ENCODE data around the gene TMTC1. TPM values are rescaled to one million over a fixed set of nuclear protein-coding genes. Genes with fewer than 3 reads are reported as not detected.

Gene TMTC1
- total and polyA plus RNA-seq, 9 of the 15 experiments (the other 6 are each of a cell fraction or from before 2014, with no cell fraction given), result under 0.01 to 0.18 (median 0.06) TPM; not detected in 2

- Histone ChIP-seq H3K79me2 (ENCODE audit: control insufficient read depth, insufficient read depth, low read length) (no peaks in the 10 kb centered on the region), H3K9me3 (replicated peaks; ENCODE audit: control insufficient read depth, insufficient read depth, low read depth, low read length) (no peaks in the 10 kb centered on the region), H4K20me1 (replicated peaks; ENCODE audit: control insufficient read depth, insufficient read depth, low read length) (no peaks in the 10 kb centered on the region), H3K9me1 (ENCODE audit: control insufficient read depth, insufficient read depth, low read length) (no peaks in the 10 kb centered on the region), H3K4me2 (ENCODE audit: insufficient read depth, low read length) (no peak overlapping the region), H3K4me3 (no peak overlapping the region), H2AFZ (ENCODE audit: low read depth, low read length) (no peak overlapping the region), H3K27ac (ENCODE audit: extremely low read depth, low read depth, low read length) (no peak overlapping the region), H3K9ac (ENCODE audit: insufficient read depth in 1 of 2, low read depth in 2 of 2, low read length in 2 of 2) (no peak overlapping the region), H3K27me3 (ENCODE audit: control insufficient read depth in 2 of 2, insufficient read depth in 2 of 2, low read length in 2 of 2) (no peaks in the 10 kb centered on the region; a peak in 1 of 5 replicates), H3K4me1 (replicated peaks in 1 of 2; ENCODE audit: control insufficient read depth in 2 of 2, insufficient read depth in 2 of 2, low read length in 2 of 2) (no peaks in the 10 kb centered on the region), H3K36me3 (ENCODE audit: control insufficient read depth, insufficient read depth, low read length) (no peaks in the 10 kb centered on the region)
- TF ChIP-seq ZNF184 (CRISPR knock-in tag; IDR thresholded peaks at IDR 0.05) (no peak), ZNF740 (CRISPR knock-in tag; IDR thresholded peaks at IDR 0.05) (no peak), ZNF740 (tag; IDR thresholded peaks at IDR 0.05) (no peak), ZSCAN29 (IDR thresholded peaks at IDR 0.05) (no peak), ESRRA (IDR thresholded peaks at IDR 0.05; ENCODE audit: borderline replicate concordance, low read depth) (no peak), KDM1A (IDR thresholded peaks at IDR 0.05) (no peak), THRB (CRISPR knock-in tag; conservative IDR thresholded peaks at IDR 0.05) (no peak), NFATC3 (IDR thresholded peaks at IDR 0.05) (no peak), ZNF175 (CRISPR knock-in tag; IDR thresholded peaks at IDR 0.05; ENCODE audit: low read depth) (no peak), GMEB1 (CRISPR knock-in tag; IDR thresholded peaks at IDR 0.05) (no peak), ZNF696 (CRISPR knock-in tag; conservative IDR thresholded peaks at IDR 0.05) (no peak), ZNF764 (CRISPR knock-in tag; IDR thresholded peaks at IDR 0.05; ENCODE audit: low read depth) (no peak), TFE3 (CRISPR knock-in tag; IDR thresholded peaks at IDR 0.05) (no peak)
- DNase-seq (ENCODE audit: extremely low read depth in 1 of 4, low spot score in 3 of 4) (no peak), FAIRE-seq (no peak), ATAC-seq (no peak)
- intact Hi-C loops (cut with micrococcal nuclease), result no loop called here
- 1% methylated on average over 8 of the region's 9 CpGs for WGBS (ENCODE audit: insufficient coverage, low coverage, missing lambda C conversion rate)
- ChIA-PET POLR2A (no interaction called here), CTCF (ENCODE audit: low intra/inter-chr PET ratio) (no interaction called here)
- no TSS peak for BruUV-seq (replicated peaks)
- in situ Hi-C loops (cut with MboI), result no loop called here
These were observed 120.9 kb downstream of the TMTC1 start for GRCh38 chr12:29662734-29663323.

Data from K562 (cell line).